Measurements from ENCODE around the gene CFB. TPM values are rescaled to one million over a fixed set of nuclear protein-coding genes. Genes with fewer than 3 reads are reported as not detected.

CFB gene
- total and polyA plus RNA-seq, 2 of the 13 experiments (the other 11 are each of a cell fraction or from before 2014, with no cell fraction given) = 171 to 513 TPM

- TF ChIP-seq SNAPC2 (CRISPR knock-in tag; IDR thresholded peaks at IDR 0.05) (no peak), CC2D1A (CRISPR knock-in tag; IDR thresholded peaks at IDR 0.05) (no peak), ZNF646 (CRISPR knock-in tag; IDR thresholded peaks at IDR 0.05) (no peak), E2F5 (CRISPR knock-in tag; conservative IDR thresholded peaks at IDR 0.05) (no peak), ZBTB4 (CRISPR knock-in tag; IDR thresholded peaks at IDR 0.05; ENCODE audit: borderline replicate concordance) (no peak; the same call in 1 of the 2 replicates), HMGXB3 (CRISPR knock-in tag; IDR thresholded peaks at IDR 0.05; ENCODE audit: borderline replicate concordance) (peak; percentile 93; the same call in 1 of the 2 replicates), CSRNP1 (CRISPR knock-in tag; IDR thresholded peaks at IDR 0.05) (no peak; the same call in 1 of the 2 replicates), ZNF775 (CRISPR knock-in tag; IDR thresholded peaks at IDR 0.05; ENCODE audit: borderline replicate concordance) (no peak)
Measured at GRCh38 chr6:31958741-31959739, 13.1 kb downstream of the CFB start, which contains the start of the genes NELFE and SKIC2 (continued).
